Ascending aorta (tissue), 2 donors: Measurements from ENCODE around the gene PRELID1. TPM values are rescaled to one million over a fixed set of nuclear protein-coding genes. Genes with fewer than 3 reads are reported as not detected.

ENCODE experiments used
- DNase-seq, 2 donors: peaks; one replicate each; pipeline ENCODE4 v3.0.0-alpha.2; 2019; ENCODE audit warnings: low spot score in 2 of 2
- H3K27ac ChIP-seq, 2 donors: fragments of 200-600 bp; sonication (generic); one replicate each; pipeline ENCODE4 v1.5.1; 2016 to 2017; ENCODE audit warnings: mild to moderate bottlenecking in 1 of 2
- H3K27me3 ChIP-seq: fragments of 200-600 bp; sonication (generic); one replicate; pipeline ENCODE4 v1.5.1; 2017
- H3K36me3 ChIP-seq, 2 donors: fragments of 200-600 bp; sonication (generic); one replicate each; pipeline ENCODE4 v1.5.1; 2016
- H3K4me1 ChIP-seq, 2 donors: fragments of 200-600 bp; sonication (generic); one replicate each; pipeline ENCODE4 v1.5.1; 2016 to 2017; ENCODE audit warnings: mild to moderate bottlenecking in 1 of 2
- H3K4me3 ChIP-seq, 2 donors: fragments of 200-600 bp; sonication (generic); one replicate each; pipeline ENCODE4 v1.5.1; 2016 to 2017; ENCODE audit warnings: mild to moderate bottlenecking in 1 of 2
- H3K9me3 ChIP-seq, 2 donors: fragments of 200-600 bp; sonication (generic); one replicate each; pipeline ENCODE4 v1.5.1; 2016
- intact Hi-C: fragments of 100-400 bp; cut with DNase I; formaldehyde crosslinking; loops from one replicate; pipeline ENCODE4 v1.15.1; 2023
- total RNA-seq: library from RNA; depleted of rRNA; stranded (reverse); fragments of >200 nt; gene quantifications from one replicate; pipeline ENCODE4 v1.1.0, GENCODE V29; 2016
- TF ChIP-seq, protein P1 (sequence below), 3 experiments: fragments of 200-600 bp in 2 of 3; fragments of 450-650 bp in 1 of 3; sonication (generic) in 2 of 3; IDR thresholded peaks; one replicate each; pipeline ENCODE4 v1.5.1; 2016 to 2019; ENCODE audit warnings: antibody characterized with exemption in 3 of 3, mild to moderate bottlenecking in 1 of 3, moderate library complexity in 1 of 3

PRELID1 gene
- total RNA-seq, 1 donor from 2014 or later: 376 TPM

DNA sequence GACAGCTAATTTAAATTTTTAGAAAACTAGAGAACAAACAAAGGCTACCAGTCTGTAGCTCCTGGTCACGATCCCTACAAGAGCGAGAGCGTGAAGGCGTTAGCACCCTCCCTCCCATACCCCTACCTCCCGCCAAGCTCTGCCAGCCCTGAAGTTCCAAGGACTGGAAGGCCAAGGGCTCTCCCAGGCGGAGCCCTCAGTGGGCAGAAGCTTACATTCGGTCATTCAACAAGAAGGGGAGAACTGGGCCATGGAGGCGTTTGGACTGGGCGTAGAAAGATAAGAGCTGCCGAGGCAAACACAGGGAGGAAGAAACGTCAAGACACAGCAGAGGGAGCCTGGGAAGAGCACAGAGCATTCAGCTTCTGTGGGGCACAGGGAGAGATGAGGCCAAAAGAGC is 5.1 kb downstream of the PRELID1 start:
- Histone ChIP-seq H3K4me1 (peaks cover 16 to 31% of the 10 kb centered on the region in 2 donors), H3K36me3 (peaks cover 2 to 29% of the 10 kb centered on the region in 2 donors), H3K27ac (no peak overlapping the region), H3K9me3 (no peaks in the 10 kb centered on the region), H3K27me3 (no peaks in the 10 kb centered on the region), H3K4me3 (no peak overlapping the region)
- intact Hi-C loops: loop anchor here (10.0 kb wide), 2 partner anchors 664 to 846 kb away; partner anchors contain the start of genes NHP2 and TSPAN17
- DNase-seq: no peak
- TF ChIP-seq, protein P1, sequence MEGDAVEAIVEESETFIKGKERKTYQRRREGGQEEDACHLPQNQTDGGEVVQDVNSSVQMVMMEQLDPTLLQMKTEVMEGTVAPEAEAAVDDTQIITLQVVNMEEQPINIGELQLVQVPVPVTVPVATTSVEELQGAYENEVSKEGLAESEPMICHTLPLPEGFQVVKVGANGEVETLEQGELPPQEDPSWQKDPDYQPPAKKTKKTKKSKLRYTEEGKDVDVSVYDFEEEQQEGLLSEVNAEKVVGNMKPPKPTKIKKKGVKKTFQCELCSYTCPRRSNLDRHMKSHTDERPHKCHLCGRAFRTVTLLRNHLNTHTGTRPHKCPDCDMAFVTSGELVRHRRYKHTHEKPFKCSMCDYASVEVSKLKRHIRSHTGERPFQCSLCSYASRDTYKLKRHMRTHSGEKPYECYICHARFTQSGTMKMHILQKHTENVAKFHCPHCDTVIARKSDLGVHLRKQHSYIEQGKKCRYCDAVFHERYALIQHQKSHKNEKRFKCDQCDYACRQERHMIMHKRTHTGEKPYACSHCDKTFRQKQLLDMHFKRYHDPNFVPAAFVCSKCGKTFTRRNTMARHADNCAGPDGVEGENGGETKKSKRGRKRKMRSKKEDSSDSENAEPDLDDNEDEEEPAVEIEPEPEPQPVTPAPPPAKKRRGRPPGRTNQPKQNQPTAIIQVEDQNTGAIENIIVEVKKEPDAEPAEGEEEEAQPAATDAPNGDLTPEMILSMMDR (IDR thresholded peaks at IDR 0.05): no peak

DNA sequence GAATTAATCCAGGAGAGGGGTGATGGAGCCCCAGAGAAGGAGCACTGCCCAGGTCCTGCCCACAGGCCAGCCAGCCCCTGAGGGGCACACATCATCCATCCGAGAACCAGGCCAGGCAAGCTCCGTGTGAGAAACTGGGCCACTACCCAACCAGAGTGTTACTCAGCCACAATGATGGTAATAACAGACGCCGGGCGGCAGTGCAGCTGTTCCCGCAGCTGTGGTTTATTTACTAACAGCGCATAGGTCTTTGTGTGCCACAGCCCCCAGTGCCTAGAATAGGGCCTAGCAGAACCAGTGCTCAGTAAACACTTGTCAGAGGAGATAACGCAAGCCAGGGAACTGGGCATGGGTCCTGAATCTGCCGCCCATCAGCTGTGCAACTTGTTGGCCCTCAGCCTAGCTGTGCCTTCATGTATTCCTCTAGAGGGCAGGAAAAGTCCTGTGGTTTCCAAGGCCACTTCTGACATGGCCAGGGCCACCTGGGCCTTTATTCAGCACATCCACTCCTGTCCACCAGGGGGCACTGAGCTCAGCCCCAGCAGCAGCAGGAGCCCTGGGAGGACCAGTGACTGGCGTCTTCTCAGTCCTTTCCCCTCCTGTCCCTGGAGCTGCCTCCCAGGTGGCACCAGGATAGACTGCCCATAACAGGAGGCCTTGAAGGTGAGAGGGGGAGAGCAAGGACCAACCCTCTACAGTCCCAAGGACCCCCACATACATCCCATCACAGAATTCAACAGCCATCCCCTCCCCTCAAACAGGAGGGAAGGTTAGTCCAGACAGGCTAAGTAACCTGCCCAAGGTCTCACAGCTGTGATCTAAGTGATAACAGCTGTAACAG is 6.0 kb downstream of the PRELID1 start:
- Histone ChIP-seq H3K27me3 (no peaks in the 10 kb centered on the region), H3K4me3 (no peak overlapping the region), H3K36me3 (peaks cover 2 to 29% of the 10 kb centered on the region in 2 donors), H3K9me3 (no peaks in the 10 kb centered on the region), H3K27ac (no peak overlapping the region), H3K4me1 (peaks cover 16 to 27% of the 10 kb centered on the region in 2 donors)
- TF ChIP-seq, protein P1 (IDR thresholded peaks at IDR 0.05): peak; percentile 43 to 81 (median 75)
- intact Hi-C loops: loop anchor here (5.0 to 10.0 kb wide), 5 partner anchors 143 to 845 kb away; partner anchors contain the start of genes DDX41, NHP2, PDLIM7 and TSPAN17
- no peak for DNase-seq

DNA sequence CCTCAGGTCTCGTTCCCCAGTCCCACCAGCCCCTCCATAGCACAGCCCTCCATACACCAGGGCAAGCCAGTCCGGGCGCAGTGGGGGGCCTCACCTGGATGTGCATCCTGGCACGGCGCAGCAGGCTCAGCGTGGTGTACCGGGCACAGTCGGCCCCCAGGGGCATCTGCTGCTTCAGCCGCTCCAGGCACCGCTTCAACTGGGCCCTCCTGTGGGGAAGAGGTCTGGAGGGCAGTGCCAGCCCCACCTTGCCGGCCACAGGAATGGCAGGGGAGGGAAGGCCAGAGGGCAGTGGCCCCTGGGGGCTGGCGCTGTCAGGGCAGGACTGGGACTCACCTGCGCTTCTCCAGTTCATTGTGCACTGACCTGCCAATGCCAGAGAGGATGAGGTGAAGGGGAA is 6.7 kb downstream of the PRELID1 start:
- Histone ChIP-seq H3K27ac (no peak overlapping the region), H3K4me1 (peaks cover 12 to 19% of the 10 kb centered on the region in 2 donors), H3K4me3 (no peak overlapping the region), H3K27me3 (no peaks in the 10 kb centered on the region), H3K36me3 (peaks cover 2 to 28% of the 10 kb centered on the region in 2 donors), H3K9me3 (no peaks in the 10 kb centered on the region)
- TF ChIP-seq, protein P1 (IDR thresholded peaks at IDR 0.05): no peak
- intact Hi-C loops: loop anchor here (5.0 kb wide), 3 partner anchors 142 to 207 kb away; partner anchors contain the start of genes DDX41 and PDLIM7
- peak in 1 of 2 donors; percentile 63 for DNase-seq

DNA sequence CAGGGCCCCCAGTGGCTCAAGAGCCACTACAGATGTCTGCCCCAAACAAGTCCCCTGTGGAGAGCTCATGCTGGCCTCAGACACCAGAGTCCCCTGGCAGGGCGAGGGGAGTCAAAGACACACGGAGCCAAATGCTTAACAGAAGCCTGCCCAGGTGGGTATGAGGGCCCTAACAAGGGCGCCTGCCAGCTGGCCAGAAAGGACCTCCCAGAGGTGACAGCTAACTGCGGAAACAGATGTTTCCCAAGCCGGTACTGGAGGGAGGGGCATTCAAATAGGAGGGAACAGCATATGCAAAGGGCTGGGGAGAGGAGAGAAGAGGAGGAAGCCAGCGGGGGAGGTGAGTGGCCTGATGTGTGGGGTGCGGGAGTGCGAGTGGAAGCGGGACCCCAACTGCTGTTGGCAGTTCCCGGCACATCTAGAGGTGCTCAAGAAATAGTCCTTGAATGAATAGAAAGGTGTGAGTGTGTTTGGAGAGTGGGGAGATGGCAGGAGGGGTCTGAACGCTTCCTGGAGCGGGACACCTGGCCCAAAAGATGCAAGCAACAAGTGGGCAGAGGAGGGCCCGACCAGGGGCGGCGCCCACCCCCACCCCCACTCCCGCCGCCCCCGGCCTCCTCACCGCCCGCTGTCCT is 7.3 kb downstream of the PRELID1 start:
- TF ChIP-seq, protein P1 (IDR thresholded peaks at IDR 0.05): no peak
- Histone ChIP-seq H3K27me3 (no peaks in the 10 kb centered on the region), H3K4me3 (peak overlapping the region; percentile 57 to 66), H3K4me1 (peaks cover 12 to 18% of the 10 kb centered on the region in 2 donors), H3K36me3 (peaks cover 2 to 23% of the 10 kb centered on the region in 2 donors), H3K9me3 (no peaks in the 10 kb centered on the region), H3K27ac (no peak overlapping the region)
- DNase-seq: no peak
- intact Hi-C loops: loop anchor here (5.0 kb wide), 3 partner anchors 141 to 206 kb away; partner anchors contain the start of genes DDX41 and PDLIM7

DNA sequence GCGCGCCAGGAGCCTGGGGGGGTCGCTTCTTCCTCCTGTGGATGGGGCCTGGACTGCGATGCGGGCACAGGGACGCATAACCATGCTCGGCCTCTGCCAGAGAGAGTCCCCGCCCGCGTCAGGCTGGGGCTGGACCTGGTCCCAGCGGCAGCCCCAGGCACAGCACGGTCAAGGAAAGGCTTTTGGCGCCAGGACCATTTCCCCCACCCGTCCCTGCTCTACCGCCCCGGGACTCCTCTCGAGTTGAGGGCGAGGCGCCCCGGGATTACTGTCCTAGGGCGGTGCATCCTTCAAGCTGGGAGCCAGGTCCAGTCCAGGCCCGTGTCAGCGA is 7.8 kb downstream of the PRELID1 start:
- Histone ChIP-seq H3K4me3 (peak overlapping the region; percentile 57 to 66), H3K27me3 (no peaks in the 10 kb centered on the region), H3K9me3 (no peaks in the 10 kb centered on the region), H3K27ac (no peak overlapping the region), H3K4me1 (peaks cover 12 to 18% of the 10 kb centered on the region in 2 donors), H3K36me3 (peaks cover 2 to 19% of the 10 kb centered on the region in 2 donors)
- no peak for DNase-seq
- intact Hi-C loops: loop anchor here (5.0 kb wide), 3 partner anchors 141 to 206 kb away; partner anchors contain the start of genes DDX41 and PDLIM7
- TF ChIP-seq, protein P1 (IDR thresholded peaks at IDR 0.05): no peak
